Pancreas (tissue), 10 donors: ENCODE results near the gene ZBTB12. TPM values are rescaled to one million over a fixed set of nuclear protein-coding genes. Genes with fewer than 3 reads are reported as not detected.
A peak's percentile ranks its signal among the peaks of the same experiment; 100 is the strongest.

Experiments used
- ATAC-seq, 4 donors: fragments of 200-7000 bp; cut with Tn5 transposase; one replicate each; pipeline versions ENCODE4 v1.8.0 to v1.9.1; 2020; ENCODE audit warnings: mild to moderate bottlenecking in 4 of 4, moderate library complexity in 4 of 4
- DNase-seq, 6 donors: peaks; one replicate each; pipeline ENCODE4 v3.0.0-alpha.2; 2020
- FAIRE-seq: peaks from 2 replicates; lab custom pipeline; 2012; peaks lifted over from hg19 to GRCh38; lab: Jason Lieb, UNC
- H3K27ac ChIP-seq, 4 donors: fragments of 200-600 bp; sonication (generic); 1 replicate in 3 of 4; 2 replicates in 1 of 4; pipeline versions ENCODE4 v1.5.0 to v1.8.0; 2020
- H3K27me3 ChIP-seq, 4 donors: fragments of 200-600 bp; one replicate each; pipeline ENCODE4 v1.8.0; 2021
- H3K36me3 ChIP-seq, 3 donors: fragments of 200-600 bp; sonication (generic) in 1 of 3; one replicate each; pipeline versions ENCODE4 v1.5.0 to v1.8.0; 2020 to 2021
- H3K4me1 ChIP-seq, 3 donors: fragments of 200-600 bp; one replicate each; pipeline ENCODE4 v1.8.0; 2021
- H3K4me3 ChIP-seq, 4 donors: fragments of 200-600 bp; sonication (generic) in 2 of 4; one replicate each; pipeline versions ENCODE4 v1.5.0 to v1.8.0; 2020 to 2021
- H3K9me3 ChIP-seq, 4 donors: fragments of 200-600 bp; one replicate each; pipeline ENCODE4 v1.8.0; 2021
- WGBS, 2 donors: extraction: QIAGEN DNeasy Blood & Tissue Kit; methylation state at CpG; one replicate each; pipeline ENCODE4 v1.1.7; 2013; 5-methylcytosine and 5-hydroxymethylcytosine counted together
- intact Hi-C, 3 donors: fragments of 100-400 bp; cut with DNase I; formaldehyde crosslinking; loops; one replicate each; pipeline versions ENCODE4 v1.11.1 to v1.14.2; 2022
- polyA plus RNA-seq, 2 donors: library from polyadenylated mRNA; stranded (reverse); fragments of 200-250 nt; gene quantifications; one replicate each; pipeline ENCODE4 v1.2.3, GENCODE V29; 2013
- total RNA-seq, 6 donors: library from RNA; stranded (reverse); fragmentation: NEBNext Ultra II Directional in 4 of 6; extraction: Animal tissue kit (Norgen Biotek cat#: 25700) in 4 of 6; gene quantifications; one replicate each; pipeline versions ENCODE4 v1.2.1 to v1.2.4, GENCODE V29; 2021 to 2023
- TF ChIP-seq, protein P1 (sequence below), 4 donors: fragments of 200-600 bp; sonication (generic) in 3 of 4; IDR thresholded peaks; one replicate each; pipeline versions ENCODE4 v1.5.0 to v1.8.0; 2021; ENCODE audit warnings: antibody characterized with exemption in 4 of 4
- donor health status: healthy with polysubstance abuse.
- donor health status: DM: no; HTN: no; CAD: no; lungs with moderate emphysema.
- donor health status: DM: no; HTN: no; CAD: no.
- donor health status: control.
- donor health status: control.
- donor health status: Bipolar disorder and iron deficiency.
- donor health status: DM: yes; HTN: yes; CAD: no.
- donor health status: DM: no; HTN: no; CAD: no.
- donor health status: DM: no; HTN: no; CAD: no.
- donor health status: DM: yes; HTN: yes; CAD: no.

Gene ZBTB12
- total and polyA plus RNA-seq, 8 donors, result 0.60 to 4.5 (median 2.1) TPM

DNA sequence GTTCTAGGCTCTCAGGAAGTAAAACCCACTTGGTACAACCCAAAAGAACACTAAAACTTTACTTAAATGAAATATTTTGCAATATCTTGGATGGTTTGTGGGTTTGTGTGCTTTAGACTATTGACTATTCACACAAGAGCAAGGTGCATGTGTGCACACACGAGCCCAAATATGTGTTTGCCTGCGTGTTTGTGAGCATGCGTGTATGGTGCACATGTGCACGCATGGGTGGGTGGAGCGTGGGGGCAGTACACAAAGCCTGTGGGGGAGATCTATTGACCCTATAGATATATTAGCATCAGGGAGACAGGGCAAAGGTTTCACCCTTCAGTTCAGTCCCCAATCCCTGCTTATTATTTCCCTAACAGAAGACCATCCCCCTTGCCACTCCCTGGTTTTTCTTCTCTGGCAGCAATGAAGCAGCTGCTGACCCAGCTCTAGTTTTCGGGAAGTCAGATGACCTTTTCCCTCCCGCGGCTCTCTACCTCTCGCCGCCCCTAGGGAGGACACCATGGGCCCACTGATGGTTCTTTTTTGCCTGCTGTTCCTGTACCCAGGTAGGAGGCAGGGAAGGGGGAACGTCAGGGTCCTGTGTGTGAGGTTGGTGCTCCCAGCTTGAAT lies 25.5 kb upstream of the ZBTB12 start, which contains the start of gene C2:
C2 (plus strand) TSS at position 476 of the 621 bp plus-strand sequence; CDS start at position 512, 36 bp downstream.
- ATAC-seq (peak in 2 of 4 donors; percentile 28 to 45), DNase-seq (no peak), FAIRE-seq (no peak)
- H3K36me3 ChIP-seq, result no peaks in the 10 kb centered on the region
- 51 to 62% methylated on average over 11 of the region's 11 CpGs for WGBS, 2 donors
- no peaks in the 10 kb centered on the region for H3K27me3 ChIP-seq
- H3K4me1 ChIP-seq, result no peaks in the 10 kb centered on the region
- TF ChIP-seq, protein P1, sequence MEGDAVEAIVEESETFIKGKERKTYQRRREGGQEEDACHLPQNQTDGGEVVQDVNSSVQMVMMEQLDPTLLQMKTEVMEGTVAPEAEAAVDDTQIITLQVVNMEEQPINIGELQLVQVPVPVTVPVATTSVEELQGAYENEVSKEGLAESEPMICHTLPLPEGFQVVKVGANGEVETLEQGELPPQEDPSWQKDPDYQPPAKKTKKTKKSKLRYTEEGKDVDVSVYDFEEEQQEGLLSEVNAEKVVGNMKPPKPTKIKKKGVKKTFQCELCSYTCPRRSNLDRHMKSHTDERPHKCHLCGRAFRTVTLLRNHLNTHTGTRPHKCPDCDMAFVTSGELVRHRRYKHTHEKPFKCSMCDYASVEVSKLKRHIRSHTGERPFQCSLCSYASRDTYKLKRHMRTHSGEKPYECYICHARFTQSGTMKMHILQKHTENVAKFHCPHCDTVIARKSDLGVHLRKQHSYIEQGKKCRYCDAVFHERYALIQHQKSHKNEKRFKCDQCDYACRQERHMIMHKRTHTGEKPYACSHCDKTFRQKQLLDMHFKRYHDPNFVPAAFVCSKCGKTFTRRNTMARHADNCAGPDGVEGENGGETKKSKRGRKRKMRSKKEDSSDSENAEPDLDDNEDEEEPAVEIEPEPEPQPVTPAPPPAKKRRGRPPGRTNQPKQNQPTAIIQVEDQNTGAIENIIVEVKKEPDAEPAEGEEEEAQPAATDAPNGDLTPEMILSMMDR (IDR thresholded peaks at IDR 0.05), result no peak
- no peak within 1 kb of the TSS for H3K27ac ChIP-seq
- H3K9me3 ChIP-seq, result no peaks in the 10 kb centered on the region
- intact Hi-C loops, result no loop called here
- no peak within 1 kb of the TSS for H3K4me3 ChIP-seq

GRCh38 chr6:31922942-31923341 lies 21.1 kb upstream of the ZBTB12 start:
- Histone ChIP-seq H3K9me3 (no peaks in the 10 kb centered on the region), H3K4me3 (no peak overlapping the region), H3K36me3 (no peaks in the 10 kb centered on the region), H3K27ac (no peak overlapping the region), H3K4me1 (no peaks in the 10 kb centered on the region), H3K27me3 (no peaks in the 10 kb centered on the region)
- intact Hi-C loops, result no loop called here
- FAIRE-seq (no peak), DNase-seq (no peak), ATAC-seq (peak in 1 of 4 donors; percentile 73)
- TF ChIP-seq, protein P1 (IDR thresholded peaks at IDR 0.05), result no peak
- WGBS, 2 donors, result 8 to 14% methylated on average over 5 of the region's 5 CpGs

DNA sequence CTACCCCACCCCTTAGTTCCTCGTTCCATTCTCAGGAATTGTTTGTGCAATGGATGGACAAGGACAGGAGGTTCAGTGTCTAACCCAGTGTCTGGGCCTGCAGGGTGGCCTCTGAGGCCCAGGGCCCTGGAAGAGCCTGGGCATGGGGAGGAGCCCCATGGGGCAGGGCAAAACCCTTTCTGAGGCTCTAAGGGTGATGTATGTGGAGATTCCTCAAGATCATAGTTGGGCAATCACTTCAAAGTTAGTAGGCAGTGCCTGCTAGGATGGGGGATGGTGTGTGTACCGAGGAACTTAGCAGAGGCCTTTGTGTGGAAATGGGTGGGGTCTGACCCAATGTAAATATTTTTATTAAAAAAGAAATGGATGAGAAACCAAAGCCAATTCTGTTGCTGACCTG lies 18.9 kb upstream of the ZBTB12 start:
- TF ChIP-seq, protein P1 (IDR thresholded peaks at IDR 0.05), result no peak
- no peaks in the 10 kb centered on the region for H3K4me1 ChIP-seq
- H3K27ac ChIP-seq, result no peak overlapping the region
- intact Hi-C loops, result no loop called here
- FAIRE-seq, result no peak
- H3K9me3 ChIP-seq, result no peaks in the 10 kb centered on the region
- no peaks in the 10 kb centered on the region for H3K36me3 ChIP-seq
- 67 to 80% methylated on average over 2 of the region's 2 CpGs for WGBS, 2 donors
- ATAC-seq, result peak in 1 of 4 donors; percentile 30
- no peaks in the 10 kb centered on the region for H3K27me3 ChIP-seq
- no peak overlapping the region for H3K4me3 ChIP-seq
- no peak for DNase-seq

GRCh38 chr6:31919624-31920303 lies 17.9 kb upstream of the ZBTB12 start:
- intact Hi-C loops, result no loop called here
- H3K36me3 ChIP-seq, result no peaks in the 10 kb centered on the region
- no peaks in the 10 kb centered on the region for H3K4me1 ChIP-seq
- no peaks in the 10 kb centered on the region for H3K27me3 ChIP-seq
- no peaks in the 10 kb centered on the region for H3K9me3 ChIP-seq
- DNase-seq (no peak), FAIRE-seq (no peak), ATAC-seq (no peak)
- 74 to 75% methylated on average over 6 of the region's 6 CpGs for WGBS, 2 donors
- TF ChIP-seq, protein P1 (IDR thresholded peaks at IDR 0.05), result no peak
- no peak overlapping the region for H3K27ac ChIP-seq
- no peak overlapping the region for H3K4me3 ChIP-seq
